GM19240 (cell line): Measurements from ENCODE around the gene CHN1.

ENCODE experiments used
- DNase-seq: peaks from one replicate; pipeline ENCODE4 v3.0.0; 2011; ENCODE audit warnings: low spot score; ENCODE audit not compliant: insufficient read length

CHN1 gene

GRCh38 chr2:174771631-174772471 lies 233.3 kb downstream of the CHN1 start:
- no peak for DNase-seq

- DNase-seq: no peak
Observed at GRCh38 chr2:174771136-174771535, 234.0 kb downstream of the CHN1 start.

- no peak for DNase-seq
Observed at GRCh38 chr2:174768557-174768956, 236.6 kb downstream of the CHN1 start.

GRCh38 chr2:174766271-174766670 lies 238.9 kb downstream of the CHN1 start:
- DNase-seq: no peak

GRCh38 chr2:174765576-174765975 lies 239.6 kb downstream of the CHN1 start:
- no peak for DNase-seq

- DNase-seq: no peak
Observed at GRCh38 chr2:174764280-174765255, 240.6 kb downstream of the CHN1 start, which contains the start of gene CHRNA1. CHRNA1 (minus strand) TSS chr2:174764472; CDS start chr2:174764394, 78 bp downstream.

- DNase-seq: no peak
Observed at GRCh38 chr2:174763780-174764179, 241.4 kb downstream of the CHN1 start.

- no peak for DNase-seq
Observed at GRCh38 chr2:174762464-174762863, 242.7 kb downstream of the CHN1 start.

GRCh38 chr2:174761837-174762236 lies 243.3 kb downstream of the CHN1 start:
- no peak for DNase-seq

- no peak for DNase-seq
Observed at GRCh38 chr2:174760845-174761473, 244.2 kb downstream of the CHN1 start.

GRCh38 chr2:174759381-174760065 lies 245.7 kb downstream of the CHN1 start:
- no peak for DNase-seq

- no peak for DNase-seq
Observed at GRCh38 chr2:174756743-174757142, 248.4 kb downstream of the CHN1 start.

- no peak for DNase-seq
Observed at GRCh38 chr2:174753038-174753633, 252.0 kb downstream of the CHN1 start.

GRCh38 chr2:174752403-174753037 lies 252.7 kb downstream of the CHN1 start:
- no peak for DNase-seq

- no peak for DNase-seq
Observed at GRCh38 chr2:174750923-174751441, 254.2 kb downstream of the CHN1 start.

- DNase-seq: no peak
Observed at GRCh38 chr2:174749793-174750192, 255.4 kb downstream of the CHN1 start.

GRCh38 chr2:174748948-174749347 lies 256.2 kb downstream of the CHN1 start:
- no peak for DNase-seq
